Mesendoderm (in vitro differentiated cells): ENCODE results near the gene FAM181A.

Experiments used
- DNase-seq: peaks from one replicate; pipeline ENCODE4 v3.0.0; 2013
- H2AK5ac ChIP-seq: 2 replicates; pipeline ENCODE4 v1.6.1; 2013; ENCODE audit warnings: low read length, inconsistent platforms
- H2BK120ac ChIP-seq: 2 replicates; pipeline ENCODE4 v1.6.1; 2013; ENCODE audit warnings: low read depth, mild to moderate bottlenecking, low read length, moderate library complexity, mixed read lengths
- H2BK15ac ChIP-seq: replicated peaks from 2 replicates; pipeline ENCODE4 v1.6.1; 2013; ENCODE audit warnings: low read depth, mild to moderate bottlenecking, moderate library complexity
- H2BK5ac ChIP-seq: 2 replicates; pipeline ENCODE4 v1.6.1; 2013; ENCODE audit warnings: low read length, inconsistent platforms
- H3K18ac ChIP-seq: 2 replicates; pipeline ENCODE4 v1.6.1; 2013; ENCODE audit warnings: mild to moderate bottlenecking, low read length, mixed read lengths
- H3K23ac ChIP-seq: one replicate; pipeline ENCODE4 v1.6.1; 2013; ENCODE audit warnings: low read length
- H3K27ac ChIP-seq: 2 replicates; pipeline ENCODE4 v1.5.1; 2013; ENCODE audit warnings: low read depth, mild to moderate bottlenecking, inconsistent platforms, low read length, moderate library complexity
- H3K27me3 ChIP-seq: 2 replicates; pipeline ENCODE4 v1.6.1; 2013; ENCODE audit warnings: low read length, control low read depth, mild to moderate bottlenecking, inconsistent platforms; ENCODE audit not compliant: insufficient read depth, poor library complexity
- H3K36me3 ChIP-seq: 2 replicates; pipeline ENCODE4 v1.6.1; 2013; ENCODE audit warnings: low read length, inconsistent platforms; ENCODE audit not compliant: control insufficient read depth, insufficient read depth
- H3K4ac ChIP-seq: one replicate; pipeline ENCODE4 v1.6.1; 2013; ENCODE audit warnings: low read depth, mild to moderate bottlenecking, low read length, moderate library complexity
- H3K4me1 ChIP-seq: 2 replicates; pipeline ENCODE4 v1.6.1; 2013; ENCODE audit warnings: low read depth, low read length, inconsistent platforms; ENCODE audit not compliant: control insufficient read depth
- H3K4me2 ChIP-seq: 2 replicates; pipeline ENCODE4 v1.6.1; 2013; ENCODE audit warnings: low read length
- H3K4me3 ChIP-seq: 2 replicates; pipeline ENCODE4 v1.5.1; 2013; ENCODE audit warnings: mild to moderate bottlenecking, low read length
- H3K56ac ChIP-seq: one replicate; pipeline ENCODE4 v1.6.1; 2013; ENCODE audit warnings: low read length
- H3K79me1 ChIP-seq: 2 replicates; pipeline ENCODE4 v1.6.1; 2013; ENCODE audit warnings: low read length, inconsistent platforms
- H3K79me2 ChIP-seq: 2 replicates; pipeline ENCODE4 v1.6.1; 2013; ENCODE audit warnings: mild to moderate bottlenecking, low read length; ENCODE audit not compliant: control insufficient read depth, insufficient read depth
- H3K9ac ChIP-seq: 2 replicates; pipeline ENCODE4 v1.6.1; 2013; ENCODE audit warnings: low read length, inconsistent platforms
- H4K5ac ChIP-seq: one replicate; pipeline ENCODE4 v1.6.1; 2013; ENCODE audit warnings: low read length
- H4K8ac ChIP-seq: one replicate; pipeline ENCODE4 v1.6.1; 2013; ENCODE audit warnings: low read depth, mild to moderate bottlenecking, control low read depth, low read length, moderate library complexity
- WGBS: extraction: QIAGEN DNeasy Blood & Tissue Kit; methylation state at CpG from one replicate; pipeline ENCODE4 v1.1.7; 2013; ENCODE audit warnings: low lambda C conversion rate, missing lambda C conversion rate; ENCODE audit not compliant: insufficient coverage; ENCODE audit errors: extremely low coverage; 5-methylcytosine and 5-hydroxymethylcytosine counted together

Gene FAM181A

GRCh38 chr14:93949511-93950075 lies 22.4 kb downstream of the FAM181A start:
- DNase-seq: no peak
- no peaks in the 10 kb centered on the region for H3K36me3 ChIP-seq
- no CpG with 5 or more reads among the region's 13 CpGs for WGBS

GRCh38 chr14:93950948-93951634 lies 23.9 kb downstream of the FAM181A start:
- no CpG with 5 or more reads among the region's 20 CpGs for WGBS
- no peak overlapping the region for H4K8ac ChIP-seq
- H3K36me3 ChIP-seq: no peaks in the 10 kb centered on the region
- H3K27me3 ChIP-seq: no peaks in the 10 kb centered on the region
- H3K4me3 ChIP-seq: no peak overlapping the region
- H3K4ac ChIP-seq: no peak overlapping the region
- no peak overlapping the region for H2BK120ac ChIP-seq
- peaks cover 3% of the 10 kb centered on the region for H3K4me1 ChIP-seq
- no peak overlapping the region for H3K4me2 ChIP-seq
- H3K56ac ChIP-seq: no peak overlapping the region
- DNase-seq: no peak
- H3K9ac ChIP-seq: no peak overlapping the region
- no peak overlapping the region for H3K18ac ChIP-seq
- no peak overlapping the region for H2AK5ac ChIP-seq
- H3K79me1 ChIP-seq: no peaks in the 10 kb centered on the region
- H2BK5ac ChIP-seq: no peak overlapping the region
- no peak overlapping the region for H3K23ac ChIP-seq
- no peak overlapping the region for H4K5ac ChIP-seq
- no peak overlapping the region for H2BK15ac ChIP-seq
- no peaks in the 10 kb centered on the region for H3K79me2 ChIP-seq
- H3K27ac ChIP-seq: no peak overlapping the region

More at GRCh38 chr14:93949511-93950075, 22.4 kb downstream of the FAM181A start:
- H3K79me2 ChIP-seq: no peaks in the 10 kb centered on the region
- no peak overlapping the region for H2BK15ac ChIP-seq
- H2AK5ac ChIP-seq: no peak overlapping the region
- H3K4ac ChIP-seq: no peak overlapping the region
- no peak overlapping the region for H4K5ac ChIP-seq
- no peak overlapping the region for H3K23ac ChIP-seq
- no peak overlapping the region for H3K56ac ChIP-seq
- H3K18ac ChIP-seq: no peak overlapping the region
- H3K4me1 ChIP-seq: no peaks in the 10 kb centered on the region
- H4K8ac ChIP-seq: no peak overlapping the region
- H3K4me3 ChIP-seq: no peak overlapping the region
- no peak overlapping the region for H2BK120ac ChIP-seq
- H2BK5ac ChIP-seq: no peak overlapping the region
- no peak overlapping the region for H3K27ac ChIP-seq
- no peak overlapping the region for H3K9ac ChIP-seq
- no peak overlapping the region for H3K4me2 ChIP-seq
- no peaks in the 10 kb centered on the region for H3K27me3 ChIP-seq
- no peaks in the 10 kb centered on the region for H3K79me1 ChIP-seq

GRCh38 chr14:93951635-93952540 lies 24.7 kb downstream of the FAM181A start:
- WGBS: no CpG with 5 or more reads among the region's 7 CpGs
- H3K27me3 ChIP-seq: no peaks in the 10 kb centered on the region
- H3K9ac ChIP-seq: no peak overlapping the region
- H2AK5ac ChIP-seq: no peak overlapping the region
- H3K79me2 ChIP-seq: no peaks in the 10 kb centered on the region
- no peak overlapping the region for H4K8ac ChIP-seq
- no peak overlapping the region for H2BK120ac ChIP-seq
- DNase-seq: no peak
- H3K79me1 ChIP-seq: no peaks in the 10 kb centered on the region
- H2BK5ac ChIP-seq: no peak overlapping the region
- no peak overlapping the region for H3K4me2 ChIP-seq
- no peak overlapping the region for H3K27ac ChIP-seq
- no peak overlapping the region for H3K18ac ChIP-seq
- no peak overlapping the region for H3K56ac ChIP-seq
- H3K23ac ChIP-seq: no peak overlapping the region
- no peak overlapping the region for H3K4me3 ChIP-seq
- H3K36me3 ChIP-seq: no peaks in the 10 kb centered on the region
- H3K4me1 ChIP-seq: peaks cover 4% of the 10 kb centered on the region
- H4K5ac ChIP-seq: no peak overlapping the region
- H2BK15ac ChIP-seq: no peak overlapping the region
- H3K4ac ChIP-seq: no peak overlapping the region

GRCh38 chr14:93952829-93953228 lies 25.7 kb downstream of the FAM181A start:
- H3K18ac ChIP-seq: no peak overlapping the region
- no peaks in the 10 kb centered on the region for H3K79me2 ChIP-seq
- no peak overlapping the region for H4K5ac ChIP-seq
- no peak overlapping the region for H3K56ac ChIP-seq
- no peak overlapping the region for H2BK5ac ChIP-seq
- H3K23ac ChIP-seq: peak overlapping the region; percentile 66
- no peak overlapping the region for H3K4me2 ChIP-seq
- DNase-seq: no peak
- no peak overlapping the region for H2BK15ac ChIP-seq
- no peak overlapping the region for H4K8ac ChIP-seq
- no peak overlapping the region for H3K27ac ChIP-seq
- no peak overlapping the region for H2AK5ac ChIP-seq
- H3K4me3 ChIP-seq: no peak overlapping the region
- no peak overlapping the region for H3K4ac ChIP-seq
- H2BK120ac ChIP-seq: no peak overlapping the region
- no peak overlapping the region for H3K9ac ChIP-seq
- peaks cover 4% of the 10 kb centered on the region for H3K4me1 ChIP-seq
- H3K36me3 ChIP-seq: no peaks in the 10 kb centered on the region
- WGBS: no CpG with 5 or more reads among the region's 3 CpGs
- no peaks in the 10 kb centered on the region for H3K79me1 ChIP-seq
- no peaks in the 10 kb centered on the region for H3K27me3 ChIP-seq

- no peak overlapping the region for H3K4me2 ChIP-seq
- H2BK5ac ChIP-seq: no peak overlapping the region
- no peak overlapping the region for H2AK5ac ChIP-seq
- peaks cover 4% of the 10 kb centered on the region for H3K4me1 ChIP-seq
- H3K4ac ChIP-seq: no peak overlapping the region
- H4K8ac ChIP-seq: no peak overlapping the region
- no peaks in the 10 kb centered on the region for H3K79me1 ChIP-seq
- H3K4me3 ChIP-seq: no peak overlapping the region
- H2BK120ac ChIP-seq: no peak overlapping the region
- no peaks in the 10 kb centered on the region for H3K27me3 ChIP-seq
- WGBS: no CpG with 5 or more reads among the region's 14 CpGs
- H4K5ac ChIP-seq: no peak overlapping the region
- DNase-seq: peak; percentile 34
- H3K56ac ChIP-seq: no peak overlapping the region
- H3K79me2 ChIP-seq: no peaks in the 10 kb centered on the region
- no peak overlapping the region for H2BK15ac ChIP-seq
- no peak overlapping the region for H3K23ac ChIP-seq
- H3K36me3 ChIP-seq: no peaks in the 10 kb centered on the region
- no peak overlapping the region for H3K9ac ChIP-seq
- no peak overlapping the region for H3K27ac ChIP-seq
- H3K18ac ChIP-seq: no peak overlapping the region
Measured at GRCh38 chr14:93953263-93953662, 26.1 kb downstream of the FAM181A start.
